Choroid plexus epithelial cell (primary cell): ENCODE data around the gene MRPS31.

Experiments
- DNase-seq: peaks from one replicate; pipeline ENCODE4 v3.0.0-alpha.2; 2010; ENCODE audit warnings: low read depth
- H3K4me3 ChIP-seq: 2 replicates; pipeline ENCODE4 v1.5.1; 2011; ENCODE audit warnings: low read depth, mild to moderate bottlenecking, control low read depth, low read length, moderate library complexity
- CTCF ChIP-seq: conservative IDR thresholded peaks from 2 replicates; pipeline ENCODE4 v1.5.1; 2011; ENCODE audit warnings: low read depth, mild to moderate bottlenecking, control low read depth, inconsistent platforms, low read length, moderate library complexity

MRPS31 gene

GRCh38 chr13:40680659-40681323 lies 90.2 kb downstream of the MRPS31 start:
- no peak for TF ChIP-seq CTCF
- no peak for DNase-seq
- H3K4me3 ChIP-seq, result no peak overlapping the region

- no peak for DNase-seq
- no peak for TF ChIP-seq CTCF
Observed at GRCh38 chr13:40679480-40679985, 91.5 kb downstream of the MRPS31 start.

More at GRCh38 chr13:40679480-40679985, 91.5 kb downstream of the MRPS31 start:
- H3K4me3 ChIP-seq, result no peak overlapping the region
